Activated T-cell treated with anti-CD3 and anti-CD28 coated beads, Interleukin-2, amount 50 U/mL, for 72 hours (primary cell): Measurements from ENCODE around the gene TBC1D3B. TPM values are rescaled to one million over a fixed set of nuclear protein-coding genes. Genes with fewer than 3 reads are reported as not detected.
"Not testable (repeated sequence)": the region's sequence is repeated elsewhere in the genome, so short reads cannot be mapped to it uniquely, and the experiment has no call there.

Experiments used
- ATAC-seq, 2 donors: fragments of 150-1000 bp; cut with Tn5 transposase; replicated peaks in 1 of 2; 2 replicates each; pipeline ENCODE4 v1.10.0; 2021; ENCODE audit warnings: moderate library complexity in 2 of 2, mild to moderate bottlenecking in 1 of 2
- DNase-seq, 2 donors: peaks; one replicate each; pipeline ENCODE4 v3.0.0; 2021 to 2022; ENCODE audit warnings: mixed read lengths in 1 of 2
- H3K27ac Mint-ChIP-seq: one replicate; pipeline ENCODE4 v1.8.0; 2022; ENCODE audit warnings: mild to moderate bottlenecking, moderate library complexity, mixed read lengths
- H3K27me3 Mint-ChIP-seq: one replicate; pipeline ENCODE4 v1.8.0; 2022; ENCODE audit warnings: low read depth, mixed read lengths
- H3K36me3 Mint-ChIP-seq, 2 donors: one replicate each; pipeline ENCODE4 v1.8.0; 2022; ENCODE audit warnings: mixed read lengths in 2 of 2, mild to moderate bottlenecking in 1 of 2; ENCODE audit not compliant: insufficient read depth in 2 of 2
- H3K4me1 Mint-ChIP-seq: one replicate; pipeline ENCODE4 v1.8.0; 2022; ENCODE audit warnings: low read depth, mixed read lengths
- H3K4me3 Mint-ChIP-seq, 2 donors: one replicate each; pipeline ENCODE4 v1.8.0; 2022; ENCODE audit warnings: mild to moderate bottlenecking in 2 of 2, mixed read lengths in 2 of 2, moderate library complexity in 2 of 2
- H3K9me3 Mint-ChIP-seq, 2 donors: one replicate each; pipeline ENCODE4 v1.8.0; 2022; ENCODE audit warnings: mixed read lengths in 2 of 2
- total RNA-seq, 2 donors: library from RNA; stranded (reverse); gene quantifications; one replicate each; pipeline ENCODE4 v1.2.3, GENCODE V29; 2022

The TBC1D3B gene
- total RNA-seq, 2 donors from 2014 or later: 10.8 to 21.4 TPM

- Mint-ChIP-seq H3K4me1 (peaks cover 11% of the 10 kb centered on the region), H3K27ac (no peak overlapping the region), H3K9me3 (peaks cover 5 to 8% of the 10 kb centered on the region in 2 donors), H3K27me3 (peaks cover 65% of the 10 kb centered on the region), H3K4me3 (no peak overlapping the region), H3K36me3 (peaks cover 10 to 16% of the 10 kb centered on the region in 2 donors)
- ATAC-seq: no peak
- no peak for DNase-seq
These were observed 47.9 kb downstream of the TBC1D3B start for GRCh38 chr17:36128411-36128978.

GRCh38 chr17:36127911-36128310 is 48.5 kb downstream of the TBC1D3B start:
- Mint-ChIP-seq H3K36me3 (peaks cover 10 to 16% of the 10 kb centered on the region in 2 donors), H3K27ac (no peak overlapping the region), H3K27me3 (peaks cover 65% of the 10 kb centered on the region), H3K4me1 (peaks cover 11% of the 10 kb centered on the region), H3K4me3 (no peak overlapping the region), H3K9me3 (peaks cover 5 to 8% of the 10 kb centered on the region in 2 donors)
- DNase-seq (no peak), ATAC-seq (no peak)

- Mint-ChIP-seq H3K27me3 (peaks cover 67% of the 10 kb centered on the region), H3K36me3 (peaks cover 10 to 16% of the 10 kb centered on the region in 2 donors), H3K9me3 (peaks cover 5 to 8% of the 10 kb centered on the region in 2 donors), H3K4me3 (no peak overlapping the region), H3K27ac (no peak overlapping the region), H3K4me1 (peaks cover 11% of the 10 kb centered on the region)
- ATAC-seq (no peak), DNase-seq (no peak)
These were observed 49.1 kb downstream of the TBC1D3B start for GRCh38 chr17:36127199-36127893.

GRCh38 chr17:36124879-36125824 is 51.3 kb downstream of the TBC1D3B start:
- no peak overlapping the region for H3K4me3 Mint-ChIP-seq

GRCh38 chr17:36123431-36123830 is 53.0 kb downstream of the TBC1D3B start:
- Mint-ChIP-seq H3K4me3 (no peak overlapping the region), H3K27me3 (peaks cover 71% of the 10 kb centered on the region), H3K36me3 (peaks cover 12 to 20% of the 10 kb centered on the region in 2 donors), H3K27ac (no peak overlapping the region), H3K4me1 (peaks cover 22% of the 10 kb centered on the region), H3K9me3 (peaks cover 5 to 12% of the 10 kb centered on the region in 2 donors)
- no peak for DNase-seq
- no peak for ATAC-seq

More at GRCh38 chr17:36124879-36125824, 51.3 kb downstream of the TBC1D3B start:
- H3K9me3 Mint-ChIP-seq: peaks cover 5 to 12% of the 10 kb centered on the region in 2 donors
- H3K27me3 Mint-ChIP-seq: peaks cover 77% of the 10 kb centered on the region
- ATAC-seq (no peak), DNase-seq (no peak)
- H3K36me3 Mint-ChIP-seq: peaks cover 12 to 20% of the 10 kb centered on the region in 2 donors
- H3K4me1 Mint-ChIP-seq: peaks cover 17% of the 10 kb centered on the region
- no peak overlapping the region for H3K27ac Mint-ChIP-seq

- not testable (repeated sequence) for H3K4me3 Mint-ChIP-seq, DNase-seq, ATAC-seq, H3K9me3 Mint-ChIP-seq
- H3K4me1 Mint-ChIP-seq: peaks cover 30% of the 10 kb centered on the region
- peak overlapping the region; percentile 64 for H3K27ac Mint-ChIP-seq
- peaks cover 65% of the 10 kb centered on the region for H3K27me3 Mint-ChIP-seq
- peaks cover 8 to 12% of the 10 kb centered on the region in 2 donors for H3K36me3 Mint-ChIP-seq
These were observed 55.3 kb downstream of the TBC1D3B start for GRCh38 chr17:36121099-36121498.

- peak overlapping the region; percentile 64 for H3K27ac Mint-ChIP-seq
These were observed 56.2 kb downstream of the TBC1D3B start for GRCh38 chr17:36120221-36120620.

GRCh38 chr17:36118477-36119353 is 57.7 kb downstream of the TBC1D3B start:
- DNase-seq: no peak
- H3K9me3 Mint-ChIP-seq: peaks cover 2 to 4% of the 10 kb centered on the region in 2 donors
- no peak overlapping the region for H3K27ac Mint-ChIP-seq
- ATAC-seq: no peak
- H3K4me1 Mint-ChIP-seq: peaks cover 30% of the 10 kb centered on the region
- H3K4me3 Mint-ChIP-seq: peak overlapping the region; percentile 50 to 63
- H3K36me3 Mint-ChIP-seq: peaks cover 2 to 4% of the 10 kb centered on the region in 2 donors
- peaks cover 67% of the 10 kb centered on the region for H3K27me3 Mint-ChIP-seq

More at GRCh38 chr17:36120221-36120620, 56.2 kb downstream of the TBC1D3B start:
- peaks cover 30% of the 10 kb centered on the region for H3K4me1 Mint-ChIP-seq
- peak overlapping the region in 1 of 2 donors; percentile 71 for H3K4me3 Mint-ChIP-seq
- no peak for ATAC-seq
- peaks cover 64% of the 10 kb centered on the region for H3K27me3 Mint-ChIP-seq
- H3K36me3 Mint-ChIP-seq: peaks cover 2 to 4% of the 10 kb centered on the region in 2 donors
- DNase-seq: no peak
- H3K9me3 Mint-ChIP-seq: peaks cover 0 to 4% of the 10 kb centered on the region in 2 donors

- peaks cover 3 to 5% of the 10 kb centered on the region in 2 donors for H3K36me3 Mint-ChIP-seq
- peak; percentile 42 to 50 for DNase-seq
- peaks cover 60% of the 10 kb centered on the region for H3K27me3 Mint-ChIP-seq
- peak overlapping the region; percentile 89 for H3K27ac Mint-ChIP-seq
- ATAC-seq: peak; percentile 86
- H3K9me3 Mint-ChIP-seq: peaks cover 3 to 4% of the 10 kb centered on the region in 2 donors
- H3K4me3 Mint-ChIP-seq: peak overlapping the region; percentile 50 to 63
- peaks cover 30% of the 10 kb centered on the region for H3K4me1 Mint-ChIP-seq
These were observed 58.7 kb downstream of the TBC1D3B start for GRCh38 chr17:36117505-36118382.
